IMR-90 (cell line): ENCODE data around the gene WFDC6.

ENCODE experiments used
- BHLHE40 ChIP-seq: fragments of 150-350 bp; IDR thresholded peaks from 2 replicates; pipeline ENCODE4 v1.6.1; 2016; ENCODE audit warnings: mild to moderate bottlenecking, low read depth, low read length
- CEBPB ChIP-seq: IDR thresholded peaks from 2 replicates; pipeline ENCODE4 v1.6.1; 2012; ENCODE audit warnings: low read depth, low read length, improper control_type of control experiment
- CHD1 ChIP-seq: IDR thresholded peaks from 2 replicates; pipeline ENCODE4 v1.6.1; 2012; ENCODE audit warnings: low read depth, low read length, improper control_type of control experiment
- FOS ChIP-seq: fragments of 150-350 bp; IDR thresholded peaks from 2 replicates; pipeline ENCODE4 v1.6.1; 2016; ENCODE audit warnings: low read depth, low read length
- MXI1 ChIP-seq: IDR thresholded peaks from 2 replicates; pipeline ENCODE4 v1.6.1; 2012; ENCODE audit warnings: low read depth, mild to moderate bottlenecking, low read length, moderate library complexity, borderline replicate concordance
- POLR2A ChIP-seq: IDR thresholded peaks from 2 replicates; pipeline ENCODE4 v1.6.1; 2012; ENCODE audit warnings: mild to moderate bottlenecking, low read depth, low read length
- RAD21 ChIP-seq: IDR thresholded peaks from 2 replicates; pipeline ENCODE4 v1.6.1; 2012; ENCODE audit warnings: low read length, improper control_type of control experiment
- RFX5 ChIP-seq: IDR thresholded peaks from 2 replicates; pipeline ENCODE4 v1.8.0; 2012; ENCODE audit warnings: low read depth, mild to moderate bottlenecking, low read length, moderate library complexity
- SMC3 ChIP-seq: fragments of 150-350 bp; IDR thresholded peaks from 2 replicates; pipeline ENCODE4 v1.6.1; 2016; ENCODE audit warnings: low read depth, mild to moderate bottlenecking, antibody characterized with exemption, low read length, moderate library complexity
- TF ChIP-seq, protein P1 (sequence below): conservative IDR thresholded peaks from 2 replicates; pipeline ENCODE4 v1.5.1; 2012; ENCODE audit warnings: mild to moderate bottlenecking, low read depth, low read length, improper control_type of control experiment
- TF ChIP-seq, protein P2 (sequence below): fragments of 150-350 bp; IDR thresholded peaks from 2 replicates; pipeline ENCODE4 v1.6.1; 2017; ENCODE audit warnings: mild to moderate bottlenecking, antibody characterized with exemption, low read length, low read depth

DNA sequence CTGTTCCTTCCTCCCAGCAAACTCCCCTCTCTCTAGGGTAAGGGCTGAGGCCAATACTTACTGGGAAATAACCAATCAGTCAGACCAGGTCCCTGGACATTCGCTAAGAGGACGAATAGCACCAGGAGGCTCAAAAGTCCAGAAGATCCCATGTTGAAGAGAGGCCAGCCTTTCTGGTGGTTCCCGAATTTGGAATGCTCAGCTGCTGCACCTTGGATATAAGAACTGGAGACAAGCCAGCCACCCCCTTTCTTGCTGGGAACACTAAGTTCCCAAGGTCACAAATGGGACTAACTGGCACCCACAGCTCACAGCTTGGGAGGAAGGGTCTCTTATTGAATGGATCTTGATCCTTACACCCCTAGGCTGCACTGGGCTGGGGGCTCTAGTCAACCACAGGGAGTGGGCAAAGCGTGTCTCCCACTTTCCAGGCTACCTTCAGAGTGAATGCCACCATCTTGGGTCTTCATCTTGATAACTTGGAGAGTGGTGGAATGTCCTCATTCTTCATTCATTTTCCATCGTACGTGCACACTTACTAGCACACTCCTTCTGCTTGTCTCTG lies 8.0 kb upstream of the WFDC6 start, which contains the start of gene EPPIN:
- TF ChIP-seq, protein P1, sequence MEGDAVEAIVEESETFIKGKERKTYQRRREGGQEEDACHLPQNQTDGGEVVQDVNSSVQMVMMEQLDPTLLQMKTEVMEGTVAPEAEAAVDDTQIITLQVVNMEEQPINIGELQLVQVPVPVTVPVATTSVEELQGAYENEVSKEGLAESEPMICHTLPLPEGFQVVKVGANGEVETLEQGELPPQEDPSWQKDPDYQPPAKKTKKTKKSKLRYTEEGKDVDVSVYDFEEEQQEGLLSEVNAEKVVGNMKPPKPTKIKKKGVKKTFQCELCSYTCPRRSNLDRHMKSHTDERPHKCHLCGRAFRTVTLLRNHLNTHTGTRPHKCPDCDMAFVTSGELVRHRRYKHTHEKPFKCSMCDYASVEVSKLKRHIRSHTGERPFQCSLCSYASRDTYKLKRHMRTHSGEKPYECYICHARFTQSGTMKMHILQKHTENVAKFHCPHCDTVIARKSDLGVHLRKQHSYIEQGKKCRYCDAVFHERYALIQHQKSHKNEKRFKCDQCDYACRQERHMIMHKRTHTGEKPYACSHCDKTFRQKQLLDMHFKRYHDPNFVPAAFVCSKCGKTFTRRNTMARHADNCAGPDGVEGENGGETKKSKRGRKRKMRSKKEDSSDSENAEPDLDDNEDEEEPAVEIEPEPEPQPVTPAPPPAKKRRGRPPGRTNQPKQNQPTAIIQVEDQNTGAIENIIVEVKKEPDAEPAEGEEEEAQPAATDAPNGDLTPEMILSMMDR = no peak
- TF ChIP-seq POLR2A (no peak), FOS (no peak), SMC3 (no peak), RAD21 (no peak), CHD1 (no peak), MXI1 (no peak), BHLHE40 (no peak), RFX5 (no peak), CEBPB (no peak)
- TF ChIP-seq, protein P2, sequence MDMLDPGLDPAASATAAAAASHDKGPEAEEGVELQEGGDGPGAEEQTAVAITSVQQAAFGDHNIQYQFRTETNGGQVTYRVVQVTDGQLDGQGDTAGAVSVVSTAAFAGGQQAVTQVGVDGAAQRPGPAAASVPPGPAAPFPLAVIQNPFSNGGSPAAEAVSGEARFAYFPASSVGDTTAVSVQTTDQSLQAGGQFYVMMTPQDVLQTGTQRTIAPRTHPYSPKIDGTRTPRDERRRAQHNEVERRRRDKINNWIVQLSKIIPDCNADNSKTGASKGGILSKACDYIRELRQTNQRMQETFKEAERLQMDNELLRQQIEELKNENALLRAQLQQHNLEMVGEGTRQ = no peak
